ENCODE data around the gene CCBE1.

The CCBE1 gene

DNA sequence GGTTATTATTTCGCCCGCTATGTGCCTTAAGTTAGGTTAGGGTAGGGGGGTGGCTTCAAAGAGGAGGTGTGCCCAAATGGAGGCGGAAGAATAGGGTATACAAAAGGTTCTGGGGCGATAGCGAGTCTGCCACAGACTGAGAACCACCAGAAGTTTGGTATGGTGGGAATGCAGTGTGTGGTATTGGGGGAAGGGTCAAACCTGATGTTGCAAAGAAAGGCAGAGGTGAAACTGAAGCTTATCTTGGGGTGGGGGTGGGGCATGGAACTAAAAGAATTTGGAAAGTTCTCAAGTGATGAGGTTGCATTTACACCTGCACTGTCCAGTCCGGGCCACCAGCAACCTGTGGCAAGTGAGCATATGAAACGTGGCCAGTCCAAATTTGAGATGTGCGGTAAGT lies 11.8 kb upstream of the CCBE1 start:
- H3K9ac ChIP-seq (ENCODE audit: low read length) = no peak overlapping the region
- H3K27me3 ChIP-seq (ENCODE audit: control insufficient read depth, insufficient read depth, low read length) = no peaks in the 10 kb centered on the region
- peaks cover 2% of the 10 kb centered on the region for H3K4me1 ChIP-seq (ENCODE audit: control insufficient read depth, insufficient read depth, low read length)
- no peak overlapping the region for H3K27ac ChIP-seq (ENCODE audit: low read depth, low read length)
- no peak overlapping the region for H3K4me3 ChIP-seq (ENCODE audit: low read length)
- H3K36me3 ChIP-seq (ENCODE audit: control insufficient read depth, insufficient read depth, low read length) = no peaks in the 10 kb centered on the region

- no peaks in the 10 kb centered on the region for H3K36me3 ChIP-seq (ENCODE audit: control insufficient read depth, insufficient read depth, low read length)
- H3K27ac ChIP-seq (ENCODE audit: low read depth, low read length) = no peak overlapping the region
- H3K9ac ChIP-seq (ENCODE audit: low read length) = no peak overlapping the region
- H3K27me3 ChIP-seq (ENCODE audit: control insufficient read depth, insufficient read depth, low read length) = no peaks in the 10 kb centered on the region
- no peak overlapping the region for H3K4me3 ChIP-seq (ENCODE audit: low read length)
- peaks cover 2% of the 10 kb centered on the region for H3K4me1 ChIP-seq (ENCODE audit: control insufficient read depth, insufficient read depth, low read length)
Measured at GRCh38 chr18:59707306-59707705, 10.1 kb upstream of the CCBE1 start.

GRCh38 chr18:59706499-59706898 lies 9.3 kb upstream of the CCBE1 start:
- peaks cover 9% of the 10 kb centered on the region for H3K4me1 ChIP-seq (ENCODE audit: control insufficient read depth, insufficient read depth, low read length)
- H3K4me3 ChIP-seq (ENCODE audit: low read length) = no peak overlapping the region
- no peak overlapping the region for H3K27ac ChIP-seq (ENCODE audit: low read depth, low read length)
- no peaks in the 10 kb centered on the region for H3K36me3 ChIP-seq (ENCODE audit: control insufficient read depth, insufficient read depth, low read length)
- no peaks in the 10 kb centered on the region for H3K27me3 ChIP-seq (ENCODE audit: control insufficient read depth, insufficient read depth, low read length)
- H3K9ac ChIP-seq (ENCODE audit: low read length) = no peak overlapping the region

- Histone ChIP-seq H3K36me3 (ENCODE audit: control insufficient read depth, insufficient read depth, low read length) (no peaks in the 10 kb centered on the region), H3K4me1 (ENCODE audit: control insufficient read depth, insufficient read depth, low read length) (peaks cover 18% of the 10 kb centered on the region), H3K4me3 (ENCODE audit: low read length) (no peak overlapping the region), H3K9ac (ENCODE audit: low read length) (no peak overlapping the region), H3K27ac (ENCODE audit: low read depth, low read length) (no peak overlapping the region), H3K27me3 (ENCODE audit: control insufficient read depth, insufficient read depth, low read length) (no peaks in the 10 kb centered on the region)
Measured at GRCh38 chr18:59705145-59705544, 7.9 kb upstream of the CCBE1 start.

GRCh38 chr18:59704146-59704545 lies 6.9 kb upstream of the CCBE1 start:
- H3K4me1 ChIP-seq (ENCODE audit: control insufficient read depth, insufficient read depth, low read length) = peaks cover 21% of the 10 kb centered on the region
- H3K27ac ChIP-seq (ENCODE audit: low read depth, low read length) = no peak overlapping the region
- no peak overlapping the region for H3K9ac ChIP-seq (ENCODE audit: low read length)
- H3K4me3 ChIP-seq (ENCODE audit: low read length) = no peak overlapping the region
- H3K36me3 ChIP-seq (ENCODE audit: control insufficient read depth, insufficient read depth, low read length) = no peaks in the 10 kb centered on the region
- no peaks in the 10 kb centered on the region for H3K27me3 ChIP-seq (ENCODE audit: control insufficient read depth, insufficient read depth, low read length)

- Histone ChIP-seq H3K36me3 (ENCODE audit: control insufficient read depth, insufficient read depth, low read length) (no peaks in the 10 kb centered on the region), H3K27me3 (ENCODE audit: control insufficient read depth, insufficient read depth, low read length) (peaks cover 2% of the 10 kb centered on the region), H3K9ac (ENCODE audit: low read length) (no peak overlapping the region), H3K4me1 (ENCODE audit: control insufficient read depth, insufficient read depth, low read length) (peaks cover 23% of the 10 kb centered on the region), H3K27ac (ENCODE audit: low read depth, low read length) (peak overlapping the region; percentile 71), H3K4me3 (ENCODE audit: low read length) (no peak overlapping the region)
Measured at GRCh38 chr18:59701272-59701671, 4.0 kb upstream of the CCBE1 start.

DNA sequence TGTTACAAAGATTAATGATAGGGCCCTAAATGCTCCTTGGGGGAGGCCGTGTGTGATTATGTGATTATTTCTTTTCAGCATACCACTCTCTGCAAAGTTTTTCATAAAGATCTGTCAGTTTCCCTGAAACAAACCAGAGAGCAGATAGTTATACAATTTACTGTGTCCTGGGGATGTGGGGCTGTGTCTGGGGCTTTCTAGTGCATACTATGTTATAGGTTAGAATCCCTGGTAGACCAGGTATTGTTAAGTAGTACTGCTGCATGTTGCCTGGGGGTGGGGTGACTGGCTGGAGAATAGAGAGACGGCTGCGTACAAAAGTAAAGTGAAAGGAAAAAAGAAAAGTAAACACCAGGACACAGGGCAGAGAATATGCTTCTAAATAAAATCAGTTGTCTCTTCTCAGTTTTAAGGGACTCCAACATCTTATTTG lies 3.3 kb upstream of the CCBE1 start:
- no peak overlapping the region for H3K4me3 ChIP-seq (ENCODE audit: low read length)
- H3K27ac ChIP-seq (ENCODE audit: low read depth, low read length) = peak overlapping the region; percentile 71
- H3K36me3 ChIP-seq (ENCODE audit: control insufficient read depth, insufficient read depth, low read length) = no peaks in the 10 kb centered on the region
- H3K9ac ChIP-seq (ENCODE audit: low read length) = no peak overlapping the region
- peaks cover 23% of the 10 kb centered on the region for H3K4me1 ChIP-seq (ENCODE audit: control insufficient read depth, insufficient read depth, low read length)
- H3K27me3 ChIP-seq (ENCODE audit: control insufficient read depth, insufficient read depth, low read length) = peaks cover 2% of the 10 kb centered on the region

GRCh38 chr18:59699750-59700534 lies 2.7 kb upstream of the CCBE1 start:
- Histone ChIP-seq H3K27me3 (ENCODE audit: control insufficient read depth, insufficient read depth, low read length) (peaks cover 2% of the 10 kb centered on the region), H3K36me3 (ENCODE audit: control insufficient read depth, insufficient read depth, low read length) (no peaks in the 10 kb centered on the region), H3K27ac (ENCODE audit: low read depth, low read length) (peak overlapping the region; percentile 71), H3K4me3 (ENCODE audit: low read length) (no peak overlapping the region), H3K9ac (ENCODE audit: low read length) (no peak overlapping the region), H3K4me1 (ENCODE audit: control insufficient read depth, insufficient read depth, low read length) (peaks cover 21% of the 10 kb centered on the region)

GRCh38 chr18:59699061-59699460 lies 1.8 kb upstream of the CCBE1 start:
- Histone ChIP-seq H3K27ac (ENCODE audit: low read depth, low read length) (peak overlapping the region; percentile 38), H3K4me3 (ENCODE audit: low read length) (no peak overlapping the region), H3K27me3 (ENCODE audit: control insufficient read depth, insufficient read depth, low read length) (peaks cover 2% of the 10 kb centered on the region), H3K4me1 (ENCODE audit: control insufficient read depth, insufficient read depth, low read length) (peaks cover 23% of the 10 kb centered on the region), H3K9ac (ENCODE audit: low read length) (no peak overlapping the region), H3K36me3 (ENCODE audit: control insufficient read depth, insufficient read depth, low read length) (no peaks in the 10 kb centered on the region)

DNA sequence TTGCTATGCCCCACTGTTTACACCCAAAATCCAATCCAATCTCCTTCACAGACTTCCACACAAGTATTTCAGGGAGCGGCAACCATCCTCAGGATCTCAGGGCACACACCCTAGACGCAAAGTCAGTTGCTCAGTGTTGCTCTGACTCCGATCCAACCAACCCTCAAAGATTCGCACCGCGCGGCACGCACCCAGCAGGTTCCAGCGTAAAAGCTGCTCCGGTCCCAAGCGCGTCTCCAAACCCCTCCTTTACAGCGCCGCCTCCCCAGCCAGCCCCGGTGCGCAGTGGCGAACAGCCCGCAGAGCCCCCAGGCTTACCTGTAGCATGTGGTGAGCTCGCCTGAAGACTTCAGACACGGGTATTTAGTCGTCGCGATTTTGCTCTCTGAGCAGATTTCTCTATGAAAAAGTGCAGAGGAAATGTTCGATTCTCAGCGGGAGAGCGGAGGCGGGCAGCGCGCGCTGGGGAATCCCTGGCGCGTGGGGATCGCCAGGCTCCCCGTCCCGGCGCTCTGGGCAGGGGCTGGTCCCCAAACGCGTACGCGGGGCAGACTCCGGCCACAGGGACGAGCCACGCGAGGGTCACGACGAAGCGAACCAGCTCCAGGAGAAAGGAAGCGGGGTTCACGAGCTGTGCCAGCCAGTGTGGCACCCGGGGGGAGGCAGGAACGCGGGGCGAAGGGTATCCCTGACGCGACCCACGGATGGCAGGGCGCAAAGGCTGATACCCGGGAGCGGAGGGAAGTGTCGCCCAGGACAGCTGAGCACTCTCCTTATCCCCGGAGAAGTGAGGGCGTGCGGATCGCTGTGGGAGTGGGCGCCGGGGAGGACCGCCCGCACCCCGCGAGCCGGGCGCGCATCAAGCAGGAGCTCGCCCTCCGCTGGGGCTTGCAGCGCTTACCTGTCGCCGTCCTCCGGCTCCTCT lies 650 bp downstream of the CCBE1 start:
- H3K36me3 ChIP-seq (ENCODE audit: control insufficient read depth, insufficient read depth, low read length) = no peaks in the 10 kb centered on the region
- peak overlapping the region; percentile 33 for H3K9ac ChIP-seq (ENCODE audit: low read length)
- peaks cover 23% of the 10 kb centered on the region for H3K4me1 ChIP-seq (ENCODE audit: control insufficient read depth, insufficient read depth, low read length)
- peaks cover 2% of the 10 kb centered on the region for H3K27me3 ChIP-seq (ENCODE audit: control insufficient read depth, insufficient read depth, low read length)
- H3K4me3 ChIP-seq (ENCODE audit: low read length) = peak overlapping the region; percentile 76
- H3K27ac ChIP-seq (ENCODE audit: low read depth, low read length) = peak overlapping the region; percentile 83

GRCh38 chr18:59695551-59695950 lies 1.7 kb downstream of the CCBE1 start:
- no peaks in the 10 kb centered on the region for H3K36me3 ChIP-seq (ENCODE audit: control insufficient read depth, insufficient read depth, low read length)
- peak overlapping the region; percentile 83 for H3K27ac ChIP-seq (ENCODE audit: low read depth, low read length)
- peak overlapping the region; percentile 76 for H3K4me3 ChIP-seq (ENCODE audit: low read length)
- H3K4me1 ChIP-seq (ENCODE audit: control insufficient read depth, insufficient read depth, low read length) = peaks cover 19% of the 10 kb centered on the region
- no peak overlapping the region for H3K9ac ChIP-seq (ENCODE audit: low read length)
- H3K27me3 ChIP-seq (ENCODE audit: control insufficient read depth, insufficient read depth, low read length) = peaks cover 2% of the 10 kb centered on the region

- Histone ChIP-seq H3K4me3 (ENCODE audit: low read length) (peak overlapping the region; percentile 76), H3K4me1 (ENCODE audit: control insufficient read depth, insufficient read depth, low read length) (peaks cover 17% of the 10 kb centered on the region), H3K27me3 (ENCODE audit: control insufficient read depth, insufficient read depth, low read length) (peaks cover 2% of the 10 kb centered on the region), H3K9ac (ENCODE audit: low read length) (no peak overlapping the region), H3K36me3 (ENCODE audit: control insufficient read depth, insufficient read depth, low read length) (no peaks in the 10 kb centered on the region), H3K27ac (ENCODE audit: low read depth, low read length) (peak overlapping the region; percentile 83)
Measured at GRCh38 chr18:59694824-59695223, 2.4 kb downstream of the CCBE1 start.

Data from rectal smooth muscle tissue (tissue), 1 donor.